WTC11 (cell line): ENCODE measurements around the gene ST3GAL5.

Experiments used
- CTCF ChIP-seq: fragments of 200-600 bp; IDR thresholded peaks from 2 replicates; pipeline ENCODE4 v1.8.0; 2022; ENCODE audit warnings: antibody characterized with exemption
- IRF2 ChIP-seq: sonication (generic); formaldehyde crosslinking; IDR thresholded peaks from 2 replicates; pipeline ENCODE4 v1.8.0; 2022; ENCODE audit warnings: low read depth, missing genetic modification reagents, borderline replicate concordance
- SP1 ChIP-seq: sonication (generic); formaldehyde crosslinking; conservative IDR thresholded peaks from 2 replicates; pipeline ENCODE4 v1.8.1; 2022; ENCODE audit warnings: missing genetic modification reagents
- ZBTB43 ChIP-seq: sonication (generic); formaldehyde crosslinking; IDR thresholded peaks from 2 replicates; pipeline ENCODE4 v1.8.1; 2023; ENCODE audit warnings: mild to moderate bottlenecking, missing genetic modification reagents
- ZNF121 ChIP-seq: sonication (generic); formaldehyde crosslinking; IDR thresholded peaks from 2 replicates; pipeline ENCODE4 v1.8.0; 2023; ENCODE audit warnings: missing genetic modification reagents

GRCh38 chr2:85810371-85811179, 78.2 kb downstream of the ST3GAL5 start:
- TF ChIP-seq ZBTB43 (CRISPR knock-in tag): no peak
- TF ChIP-seq ZNF121 (CRISPR knock-in tag): no peak
- TF ChIP-seq CTCF: no peak
- no peak for TF ChIP-seq SP1 (CRISPR knock-in tag)
- TF ChIP-seq IRF2 (CRISPR knock-in tag): no peak
